Measurements from ENCODE around the gene TINAGL1. TPM values are rescaled to one million over a fixed set of nuclear protein-coding genes. Genes with fewer than 3 reads are reported as not detected.

Gene TINAGL1
- total and polyA plus RNA-seq, 2 donors (not counting 3 experiments of a cell fraction or from before 2014, with no cell fraction given): 312 to 477 TPM

- POLR2A ChIA-PET: interaction anchor here (0.7 kb wide), 1 partner anchor 106 kb away, joined by 3 read pairs; no protein-coding TSS in a partner anchor
Measured at GRCh38 chr1:31617218-31617915, 41.1 kb downstream of the TINAGL1 start, which contains the start of gene HCRTR1. Gene HCRTR1 (plus strand): TSS chr1:31617689. CDS start chr1:31619193, 1,504 bp downstream.

GRCh38 chr1:31617916-31618746 lies 41.8 kb downstream of the TINAGL1 start:
- peak overlapping the region; percentile 26 for H3K9ac ChIP-seq (replicated peaks; ENCODE audit: extremely low read depth, insufficient read depth, low read length)
- TF ChIP-seq CTCF (IDR thresholded peaks at IDR 0.05; ENCODE audit: extremely low read depth in 1 of 2, insufficient read depth in 1 of 2, low read depth in 1 of 2, low read length in 2 of 2): peak; percentile 73 to 97
- no peak for TF ChIP-seq POLR2A (IDR thresholded peaks at IDR 0.05; ENCODE audit: low read depth, low read length)
- no peak for TF ChIP-seq JUN (IDR thresholded peaks at IDR 0.05; ENCODE audit: borderline replicate concordance, insufficient read depth, insufficient read length, low read depth)
- TF ChIP-seq GATA2 (IDR thresholded peaks at IDR 0.05; ENCODE audit: insufficient read depth, insufficient read length, low read depth, low read length): no peak
- TF ChIP-seq EZH2 (IDR thresholded peaks at IDR 0.05; ENCODE audit: borderline replicate concordance, low read depth, low read length, severe bottlenecking): no peak
- no peak overlapping the region for H3K27ac ChIP-seq (ENCODE audit: insufficient read depth, low read depth, low read length)
- H3K9me3 ChIP-seq (replicated peaks; ENCODE audit: control insufficient read depth, insufficient read depth, low read length): no peaks in the 10 kb centered on the region
- dilution Hi-C loops (cut with MboI; ENCODE audit: extremely low pct_ligation_motif_present, low sequenced_read_pairs): no loop called here
- H3K4me3 ChIP-seq (replicated peaks in 1 of 3; ENCODE audit: insufficient read depth in 1 of 3, low read depth in 1 of 3, low read length in 3 of 3): peak overlapping the region; percentile 39 to 58 (median 54)
- peak overlapping the region; percentile 89 for H2AFZ ChIP-seq (ENCODE audit: low read depth, low read length)
- POLR2A ChIA-PET: interaction anchor here (0.6 kb wide), 1 partner anchor 42 kb away, joined by 3 read pairs; the partner anchor contains the start of gene TINAGL1
- DNase-seq (ENCODE audit: low read depth, low spot score) (peak; percentile 59), FAIRE-seq (peak; percentile 62)
- no peaks in the 10 kb centered on the region for H3K36me3 ChIP-seq (ENCODE audit: control insufficient read depth in 2 of 2, extremely low read depth in 1 of 2, insufficient read depth in 2 of 2, low read length in 2 of 2)
- no peaks in the 10 kb centered on the region for H3K4me1 ChIP-seq (ENCODE audit: control insufficient read depth, extremely low read depth, insufficient read depth, low read length)
- peaks cover 0 to 1% of the 10 kb centered on the region in 2 experiments for H3K27me3 ChIP-seq (ENCODE audit: control insufficient read depth in 2 of 2, insufficient read depth in 2 of 2, low read length in 2 of 2)
- CTCF ChIA-PET: interaction anchor here (0.6 to 3.2 kb wide), 25 partner anchors 8 to 196 kb away, joined by 3 to 73 read pairs (median 4); no protein-coding TSS in a partner anchor
- H3K4me2 ChIP-seq (ENCODE audit: insufficient read depth, low read length): peak overlapping the region; percentile 73
- BruUV-seq (replicated peaks): no TSS peak
- intact Hi-C loops (cut with micrococcal nuclease): loop anchor here (1.0 to 10.0 kb wide), 6 partner anchors 21 to 434 kb away; no protein-coding TSS in a partner anchor
- H3K9me1 ChIP-seq (replicated peaks; ENCODE audit: control insufficient read depth, extremely low read depth, insufficient read depth, low read length): no peaks in the 10 kb centered on the region
- no peaks in the 10 kb centered on the region for H3K79me2 ChIP-seq (ENCODE audit: control insufficient read depth, insufficient read depth, low read length)
- no peaks in the 10 kb centered on the region for H4K20me1 ChIP-seq (replicated peaks; ENCODE audit: control insufficient read depth, extremely low read depth, insufficient read depth, low read length)

More at GRCh38 chr1:31617218-31617915, 41.1 kb downstream of the TINAGL1 start, which contains the start of gene HCRTR1:
- no peaks in the 10 kb centered on the region for H3K36me3 ChIP-seq (ENCODE audit: control insufficient read depth in 2 of 2, extremely low read depth in 1 of 2, insufficient read depth in 2 of 2, low read length in 2 of 2)
- BruUV-seq (replicated peaks): no TSS peak
- dilution Hi-C loops (cut with MboI; ENCODE audit: extremely low pct_ligation_motif_present, low sequenced_read_pairs) (no loop called here), intact Hi-C loops (cut with micrococcal nuclease) (loop anchor here (10.0 kb wide), 1 partner anchor 223 kb away; no protein-coding TSS in a partner anchor)
- H3K27ac ChIP-seq (ENCODE audit: insufficient read depth, low read depth, low read length): no peak within 1 kb of the TSS
- H3K4me1 ChIP-seq (ENCODE audit: control insufficient read depth, extremely low read depth, insufficient read depth, low read length): no peaks in the 10 kb centered on the region
- FAIRE-seq (no peak), DNase-seq (ENCODE audit: low read depth, low spot score) (no peak)
- peak within 1 kb of the TSS; percentile 89 for H2AFZ ChIP-seq (ENCODE audit: low read depth, low read length)
- no peaks in the 10 kb centered on the region for H3K79me2 ChIP-seq (ENCODE audit: control insufficient read depth, insufficient read depth, low read length)
- CTCF ChIA-PET: interaction anchor here (0.6 to 3.2 kb wide), 24 partner anchors 9 to 171 kb away, joined by 3 to 73 read pairs (median 4); no protein-coding TSS in a partner anchor
- H4K20me1 ChIP-seq (replicated peaks; ENCODE audit: control insufficient read depth, extremely low read depth, insufficient read depth, low read length): no peaks in the 10 kb centered on the region
- peak within 1 kb of the TSS; percentile 73 for H3K4me2 ChIP-seq (ENCODE audit: insufficient read depth, low read length)
- H3K9me1 ChIP-seq (replicated peaks; ENCODE audit: control insufficient read depth, extremely low read depth, insufficient read depth, low read length): no peaks in the 10 kb centered on the region
- TF ChIP-seq POLR2AphosphoS5 (IDR thresholded peaks at IDR 0.05; ENCODE audit: insufficient read depth, low read depth, low read length) (no peak), EZH2 (IDR thresholded peaks at IDR 0.05; ENCODE audit: borderline replicate concordance, low read depth, low read length, severe bottlenecking) (peak; percentile 31), JUN (IDR thresholded peaks at IDR 0.05; ENCODE audit: borderline replicate concordance, insufficient read depth, insufficient read length, low read depth) (no peak)
- H3K27me3 ChIP-seq (ENCODE audit: control insufficient read depth in 2 of 2, insufficient read depth in 2 of 2, low read length in 2 of 2): peaks cover 0 to 1% of the 10 kb centered on the region in 2 experiments
- peak within 1 kb of the TSS; percentile 26 for H3K9ac ChIP-seq (replicated peaks; ENCODE audit: extremely low read depth, insufficient read depth, low read length)
- H3K9me3 ChIP-seq (replicated peaks; ENCODE audit: control insufficient read depth, insufficient read depth, low read length): no peaks in the 10 kb centered on the region
- H3K4me3 ChIP-seq (replicated peaks in 1 of 3; ENCODE audit: insufficient read depth in 1 of 3, low read depth in 1 of 3, low read length in 3 of 3): peak within 1 kb of the TSS; percentile 39 to 58 (median 54)

Data from endothelial cell of umbilical vein (primary cell).